ENCODE data around the gene CLEC19A. TPM values are rescaled to one million over a fixed set of nuclear protein-coding genes. Genes with fewer than 3 reads are reported as not detected.

The CLEC19A gene
- total and polyA plus RNA-seq, 2 donors (not counting 3 experiments of a cell fraction or from before 2014, with no cell fraction given), result not detected

- FAIRE-seq, result no peak
- Histone ChIP-seq H4K20me1 (replicated peaks; ENCODE audit: control insufficient read depth, extremely low read depth, insufficient read depth, low read length) (no peaks in the 10 kb centered on the region), H3K27me3 (ENCODE audit: control insufficient read depth in 2 of 2, insufficient read depth in 2 of 2, low read length in 2 of 2) (no peaks in the 10 kb centered on the region), H3K9ac (replicated peaks; ENCODE audit: extremely low read depth, insufficient read depth, low read length) (no peak overlapping the region), H3K4me2 (ENCODE audit: insufficient read depth, low read length) (no peak overlapping the region), H2AFZ (ENCODE audit: low read depth, low read length) (no peak overlapping the region), H3K9me1 (replicated peaks; ENCODE audit: control insufficient read depth, extremely low read depth, insufficient read depth, low read length) (no peaks in the 10 kb centered on the region), H3K4me1 (ENCODE audit: control insufficient read depth, extremely low read depth, insufficient read depth, low read length) (no peaks in the 10 kb centered on the region), H3K9me3 (replicated peaks; ENCODE audit: control insufficient read depth, insufficient read depth, low read length) (no peaks in the 10 kb centered on the region), H3K79me2 (ENCODE audit: control insufficient read depth, insufficient read depth, low read length) (no peaks in the 10 kb centered on the region), H3K4me3 (replicated peaks in 1 of 3; ENCODE audit: insufficient read depth in 1 of 3, low read depth in 1 of 3, low read length in 3 of 3) (no peak overlapping the region), H3K36me3 (ENCODE audit: control insufficient read depth in 2 of 2, extremely low read depth in 1 of 2, insufficient read depth in 2 of 2, low read length in 2 of 2) (no peaks in the 10 kb centered on the region), H3K27ac (ENCODE audit: insufficient read depth, low read depth, low read length) (no peak overlapping the region)
- no peak for DNase-seq (ENCODE audit: low read depth, low spot score)
- intact Hi-C loops (cut with micrococcal nuclease), result no loop called here
- POLR2A ChIA-PET, result no interaction called here
- dilution Hi-C loops (cut with MboI; ENCODE audit: extremely low pct_ligation_motif_present, low sequenced_read_pairs), result no loop called here
- no TSS peak for BruUV-seq (replicated peaks)
- CTCF ChIA-PET, result no interaction called here
- TF ChIP-seq, protein P1, sequence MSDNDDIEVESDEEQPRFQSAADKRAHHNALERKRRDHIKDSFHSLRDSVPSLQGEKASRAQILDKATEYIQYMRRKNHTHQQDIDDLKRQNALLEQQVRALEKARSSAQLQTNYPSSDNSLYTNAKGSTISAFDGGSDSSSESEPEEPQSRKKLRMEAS (IDR thresholded peaks at IDR 0.05; ENCODE audit: insufficient read depth, insufficient read length), result no peak
These were observed 48.8 kb upstream of the CLEC19A start for GRCh38 chr16:19236561-19237209.

DNA sequence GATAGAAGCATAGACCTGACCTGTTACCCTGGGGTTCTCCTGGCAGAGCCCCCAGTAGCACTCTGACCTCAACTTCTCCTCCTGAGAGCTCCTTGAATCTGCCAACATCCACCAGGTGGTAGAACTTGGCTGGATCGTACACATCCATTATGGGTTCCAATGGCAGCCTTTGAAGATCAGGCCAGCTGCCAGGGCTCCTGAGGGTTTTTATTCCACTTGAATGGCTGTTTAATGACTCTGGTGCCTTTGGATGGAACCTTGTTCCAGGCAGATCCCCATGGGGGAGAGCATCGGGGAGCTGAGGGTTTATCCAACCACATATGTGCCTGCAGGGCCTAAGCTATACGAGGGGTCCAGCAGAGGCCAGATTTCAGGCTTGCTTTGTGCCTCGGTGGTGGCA, 47.1 kb upstream of the CLEC19A start:
- no peaks in the 10 kb centered on the region for H3K27me3 ChIP-seq (ENCODE audit: control insufficient read depth in 2 of 2, insufficient read depth in 2 of 2, low read length in 2 of 2)
- H3K36me3 ChIP-seq (ENCODE audit: control insufficient read depth in 2 of 2, extremely low read depth in 1 of 2, insufficient read depth in 2 of 2, low read length in 2 of 2), result no peaks in the 10 kb centered on the region
- H3K9me3 ChIP-seq (replicated peaks; ENCODE audit: control insufficient read depth, insufficient read depth, low read length), result no peaks in the 10 kb centered on the region
- H3K4me1 ChIP-seq (ENCODE audit: control insufficient read depth, extremely low read depth, insufficient read depth, low read length), result no peaks in the 10 kb centered on the region
- no peak overlapping the region for H3K9ac ChIP-seq (replicated peaks; ENCODE audit: extremely low read depth, insufficient read depth, low read length)
- TF ChIP-seq, protein P1 (IDR thresholded peaks at IDR 0.05; ENCODE audit: insufficient read depth, insufficient read length), result no peak
- TF ChIP-seq FOS (IDR thresholded peaks at IDR 0.05; ENCODE audit: borderline replicate concordance, insufficient read depth, low read length) (no peak), POLR2A (IDR thresholded peaks at IDR 0.05; ENCODE audit: low read depth, low read length) (no peak), JUN (IDR thresholded peaks at IDR 0.05; ENCODE audit: borderline replicate concordance, insufficient read depth, insufficient read length, low read depth) (no peak), GATA2 (IDR thresholded peaks at IDR 0.05; ENCODE audit: insufficient read depth, insufficient read length, low read depth, low read length) (no peak), MYC (IDR thresholded peaks at IDR 0.05; ENCODE audit: low read depth, low read length) (no peak), POLR2AphosphoS5 (IDR thresholded peaks at IDR 0.05; ENCODE audit: insufficient read depth, low read depth, low read length) (no peak), EZH2 (IDR thresholded peaks at IDR 0.05; ENCODE audit: borderline replicate concordance, low read depth, low read length, severe bottlenecking) (no peak)
- TF ChIP-seq, protein P2, sequence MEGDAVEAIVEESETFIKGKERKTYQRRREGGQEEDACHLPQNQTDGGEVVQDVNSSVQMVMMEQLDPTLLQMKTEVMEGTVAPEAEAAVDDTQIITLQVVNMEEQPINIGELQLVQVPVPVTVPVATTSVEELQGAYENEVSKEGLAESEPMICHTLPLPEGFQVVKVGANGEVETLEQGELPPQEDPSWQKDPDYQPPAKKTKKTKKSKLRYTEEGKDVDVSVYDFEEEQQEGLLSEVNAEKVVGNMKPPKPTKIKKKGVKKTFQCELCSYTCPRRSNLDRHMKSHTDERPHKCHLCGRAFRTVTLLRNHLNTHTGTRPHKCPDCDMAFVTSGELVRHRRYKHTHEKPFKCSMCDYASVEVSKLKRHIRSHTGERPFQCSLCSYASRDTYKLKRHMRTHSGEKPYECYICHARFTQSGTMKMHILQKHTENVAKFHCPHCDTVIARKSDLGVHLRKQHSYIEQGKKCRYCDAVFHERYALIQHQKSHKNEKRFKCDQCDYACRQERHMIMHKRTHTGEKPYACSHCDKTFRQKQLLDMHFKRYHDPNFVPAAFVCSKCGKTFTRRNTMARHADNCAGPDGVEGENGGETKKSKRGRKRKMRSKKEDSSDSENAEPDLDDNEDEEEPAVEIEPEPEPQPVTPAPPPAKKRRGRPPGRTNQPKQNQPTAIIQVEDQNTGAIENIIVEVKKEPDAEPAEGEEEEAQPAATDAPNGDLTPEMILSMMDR (IDR thresholded peaks at IDR 0.05; ENCODE audit: extremely low read depth in 1 of 2, insufficient read depth in 1 of 2, low read depth in 1 of 2, low read length in 2 of 2), result no peak
- H3K79me2 ChIP-seq (ENCODE audit: control insufficient read depth, insufficient read depth, low read length), result no peaks in the 10 kb centered on the region
- no peaks in the 10 kb centered on the region for H3K9me1 ChIP-seq (replicated peaks; ENCODE audit: control insufficient read depth, extremely low read depth, insufficient read depth, low read length)
- FAIRE-seq, result no peak
- no TSS peak for BruUV-seq (replicated peaks)
- no peak overlapping the region for H3K4me3 ChIP-seq (replicated peaks in 1 of 3; ENCODE audit: insufficient read depth in 1 of 3, low read depth in 1 of 3, low read length in 3 of 3)
- no peak overlapping the region for H2AFZ ChIP-seq (ENCODE audit: low read depth, low read length)
- H3K27ac ChIP-seq (ENCODE audit: insufficient read depth, low read depth, low read length), result no peak overlapping the region
- CTCF ChIA-PET, result no interaction called here
- no peak overlapping the region for H3K4me2 ChIP-seq (ENCODE audit: insufficient read depth, low read length)
- POLR2A ChIA-PET, result no interaction called here
- no peak for DNase-seq (ENCODE audit: low read depth, low spot score)
- no peaks in the 10 kb centered on the region for H4K20me1 ChIP-seq (replicated peaks; ENCODE audit: control insufficient read depth, extremely low read depth, insufficient read depth, low read length)
- dilution Hi-C loops (cut with MboI; ENCODE audit: extremely low pct_ligation_motif_present, low sequenced_read_pairs), result no loop called here
- intact Hi-C loops (cut with micrococcal nuclease), result no loop called here

Measured in endothelial cell of umbilical vein (primary cell).